GM12865 (cell line): ENCODE results near the gene PGLYRP3.

Source experiments
- DNase-seq: peaks from one replicate; pipeline ENCODE4 v3.0.0; 2010; ENCODE audit warnings: low read depth
- H3K4me3 ChIP-seq: 2 replicates; pipeline ENCODE4 v1.5.1; 2011; ENCODE audit warnings: mild to moderate bottlenecking, low read depth, low read length, control low read depth
- TF ChIP-seq, protein P1 (sequence below): IDR thresholded peaks from 2 replicates; pipeline ENCODE4 v1.5.1; 2011; ENCODE audit warnings: low read length, control low read depth, low read depth, inconsistent platforms; ENCODE audit not compliant: insufficient read depth; ENCODE audit errors: missing control alignments

The PGLYRP3 gene

DNA sequence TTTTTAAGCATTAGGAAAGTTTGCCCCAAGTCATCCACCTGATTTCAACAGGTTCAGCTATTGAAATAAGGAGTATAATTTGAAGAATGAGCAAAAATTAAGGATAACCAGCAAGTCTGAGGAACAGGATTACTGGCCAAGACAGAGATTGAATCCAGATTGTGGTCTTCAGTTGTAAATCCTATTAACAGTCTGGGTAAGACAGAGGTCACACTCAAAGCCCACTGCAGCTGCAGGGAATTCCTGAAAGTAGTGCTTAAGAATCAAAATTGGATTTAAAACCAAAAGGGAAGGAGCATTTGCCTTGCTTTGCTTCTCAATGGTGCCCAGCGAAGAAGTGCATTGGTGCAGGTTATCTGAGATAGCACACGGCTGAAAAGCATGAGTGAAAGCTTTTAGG lies 59.7 kb downstream of the PGLYRP3 start:
- H3K4me3 ChIP-seq, result no peak overlapping the region
- TF ChIP-seq, protein P1, sequence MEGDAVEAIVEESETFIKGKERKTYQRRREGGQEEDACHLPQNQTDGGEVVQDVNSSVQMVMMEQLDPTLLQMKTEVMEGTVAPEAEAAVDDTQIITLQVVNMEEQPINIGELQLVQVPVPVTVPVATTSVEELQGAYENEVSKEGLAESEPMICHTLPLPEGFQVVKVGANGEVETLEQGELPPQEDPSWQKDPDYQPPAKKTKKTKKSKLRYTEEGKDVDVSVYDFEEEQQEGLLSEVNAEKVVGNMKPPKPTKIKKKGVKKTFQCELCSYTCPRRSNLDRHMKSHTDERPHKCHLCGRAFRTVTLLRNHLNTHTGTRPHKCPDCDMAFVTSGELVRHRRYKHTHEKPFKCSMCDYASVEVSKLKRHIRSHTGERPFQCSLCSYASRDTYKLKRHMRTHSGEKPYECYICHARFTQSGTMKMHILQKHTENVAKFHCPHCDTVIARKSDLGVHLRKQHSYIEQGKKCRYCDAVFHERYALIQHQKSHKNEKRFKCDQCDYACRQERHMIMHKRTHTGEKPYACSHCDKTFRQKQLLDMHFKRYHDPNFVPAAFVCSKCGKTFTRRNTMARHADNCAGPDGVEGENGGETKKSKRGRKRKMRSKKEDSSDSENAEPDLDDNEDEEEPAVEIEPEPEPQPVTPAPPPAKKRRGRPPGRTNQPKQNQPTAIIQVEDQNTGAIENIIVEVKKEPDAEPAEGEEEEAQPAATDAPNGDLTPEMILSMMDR, result no peak

DNA sequence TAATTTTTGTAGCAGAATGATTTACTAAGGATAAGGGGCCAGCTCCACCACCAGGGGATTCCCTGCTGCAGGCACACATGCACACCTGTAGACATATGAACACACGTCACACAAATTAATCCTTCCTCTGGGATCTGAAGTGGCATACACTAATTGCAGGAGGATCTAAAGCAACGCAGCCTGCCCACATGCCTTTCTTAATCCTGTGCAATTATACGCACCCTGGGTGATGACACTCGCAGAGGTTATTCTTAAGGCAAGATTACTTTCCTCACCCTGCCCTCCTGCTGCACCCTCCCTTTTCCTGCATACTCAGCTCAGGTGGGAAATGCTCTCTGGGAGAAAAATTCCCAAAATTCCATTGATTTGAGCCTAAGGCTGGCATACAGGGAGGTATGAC lies 60.8 kb downstream of the PGLYRP3 start:
- TF ChIP-seq, protein P1, result no peak
- DNase-seq, result no peak
- H3K4me3 ChIP-seq, result no peak overlapping the region

More for the DNA sequence above, 59.7 kb downstream of the PGLYRP3 start:
- DNase-seq, result no peak

DNA sequence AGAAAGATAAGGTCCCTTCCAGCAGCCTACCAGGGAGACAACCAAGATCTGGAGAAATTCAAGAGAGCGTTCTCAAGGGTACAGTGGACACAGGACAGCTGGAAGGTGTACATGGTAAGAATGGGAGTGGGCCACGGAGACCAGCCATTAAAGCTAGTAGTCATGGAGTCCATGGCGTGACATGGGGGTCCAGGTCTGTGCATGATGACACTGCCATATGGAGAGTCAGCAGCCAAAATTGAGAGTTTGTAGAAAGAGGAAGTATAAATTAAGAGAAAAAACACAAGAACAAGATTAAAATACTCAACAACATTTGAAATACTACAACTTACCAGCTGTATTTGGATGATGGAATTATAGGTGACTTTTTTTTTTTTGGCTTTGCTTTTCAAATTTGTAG lies 61.2 kb downstream of the PGLYRP3 start:
- no peak overlapping the region for H3K4me3 ChIP-seq

DNA sequence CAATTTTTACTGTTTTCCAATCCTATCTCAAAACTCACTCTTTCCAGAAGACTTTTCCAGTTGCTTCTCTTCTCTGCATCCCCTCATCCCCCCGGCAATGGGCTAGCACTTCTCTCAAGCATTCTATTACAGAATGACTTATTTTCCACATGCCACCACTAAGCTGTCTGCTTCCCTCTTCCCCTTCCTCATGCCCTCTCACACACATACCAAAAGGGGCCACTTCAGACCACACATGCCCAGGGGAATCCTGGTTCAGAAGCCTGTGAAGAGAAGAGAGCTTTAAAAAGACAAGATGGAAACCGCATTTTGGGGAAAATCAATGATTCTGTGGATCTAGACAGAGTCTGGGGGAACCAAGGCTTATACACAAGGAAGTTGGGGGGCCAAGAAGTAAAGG lies 61.7 kb downstream of the PGLYRP3 start:
- H3K4me3 ChIP-seq, result no peak overlapping the region
- TF ChIP-seq, protein P1, result no peak
- no peak for DNase-seq

More for the DNA sequence above, 61.2 kb downstream of the PGLYRP3 start:
- TF ChIP-seq, protein P1, result no peak
- DNase-seq, result no peak

DNA sequence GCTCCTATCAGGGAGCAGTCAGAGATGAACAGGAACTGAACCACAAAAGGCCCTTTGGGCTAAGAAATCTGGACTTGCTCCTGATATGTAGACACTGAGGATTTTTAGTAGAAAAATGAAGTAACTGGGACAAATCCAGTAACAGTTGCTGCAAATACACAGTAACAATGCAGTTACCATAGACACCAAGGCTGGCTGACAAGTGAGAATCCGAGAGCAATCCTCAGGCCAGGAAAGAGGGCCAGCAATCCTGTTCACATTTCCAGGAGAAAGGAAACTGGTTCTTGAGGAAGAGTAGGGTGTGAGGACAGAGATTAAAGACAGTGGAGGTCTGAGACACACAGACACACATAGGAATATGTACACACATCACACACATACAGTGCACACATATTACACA lies 62.6 kb downstream of the PGLYRP3 start:
- no peak overlapping the region for H3K4me3 ChIP-seq
- no peak for DNase-seq
- TF ChIP-seq, protein P1, result no peak

DNA sequence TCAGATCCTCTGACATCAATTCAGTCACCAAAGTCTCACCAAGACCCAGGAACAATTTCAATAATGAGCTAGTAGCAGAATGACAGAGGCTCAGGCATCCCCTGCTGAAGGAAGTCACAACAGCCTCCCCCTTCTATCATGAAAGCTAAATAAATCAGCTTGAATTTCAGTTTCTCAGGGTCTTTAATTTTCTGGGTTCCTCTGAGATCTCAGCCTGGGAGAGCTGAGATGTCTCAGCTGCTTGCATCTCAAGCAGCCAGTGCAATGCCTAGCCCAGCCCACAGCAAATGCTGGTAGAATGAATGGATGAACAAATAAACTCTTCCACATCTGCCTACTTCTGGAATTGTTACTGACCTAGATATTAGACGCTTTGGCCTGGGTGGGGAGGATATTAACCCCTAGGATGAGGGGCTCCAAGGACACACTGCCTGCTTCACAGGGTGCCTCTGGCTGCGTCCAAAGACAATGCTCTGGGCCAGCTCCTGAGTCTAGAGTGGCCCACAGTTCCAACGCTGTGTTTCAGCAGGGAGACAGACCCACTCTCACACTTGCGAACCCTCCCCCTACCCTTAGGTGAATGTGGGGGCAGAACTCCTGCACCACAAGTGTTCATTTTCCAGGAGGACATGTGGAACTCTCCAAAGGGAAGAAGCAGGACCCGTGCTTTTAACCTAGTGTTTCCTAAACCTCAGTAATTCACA lies 64.4 kb downstream of the PGLYRP3 start:
- no peak for DNase-seq
- TF ChIP-seq, protein P1, result no peak
- H3K4me3 ChIP-seq, result no peak overlapping the region
